Measurements from ENCODE around the gene INPP5A.

DNA sequence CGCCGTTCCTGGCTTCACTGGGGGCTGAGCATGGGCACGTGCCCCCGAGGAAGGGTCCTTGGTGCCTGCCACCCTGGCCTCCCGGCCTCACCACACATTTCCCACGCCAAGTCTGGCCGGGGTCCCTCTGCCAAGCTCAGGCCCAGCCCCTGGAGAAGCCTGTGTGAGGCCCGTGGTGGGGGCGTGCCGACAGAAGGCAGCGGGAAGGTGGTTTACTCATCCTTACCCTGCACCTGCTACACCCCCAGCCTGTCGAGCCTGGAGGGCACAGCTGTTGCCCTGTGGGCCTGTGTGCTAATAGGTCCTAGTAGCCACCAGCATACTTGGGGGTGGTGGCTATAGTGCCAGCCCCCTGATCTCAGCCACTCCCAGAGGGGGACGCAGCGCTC lies 201.6 kb downstream of the INPP5A start:
- TF ChIP-seq, protein P1, sequence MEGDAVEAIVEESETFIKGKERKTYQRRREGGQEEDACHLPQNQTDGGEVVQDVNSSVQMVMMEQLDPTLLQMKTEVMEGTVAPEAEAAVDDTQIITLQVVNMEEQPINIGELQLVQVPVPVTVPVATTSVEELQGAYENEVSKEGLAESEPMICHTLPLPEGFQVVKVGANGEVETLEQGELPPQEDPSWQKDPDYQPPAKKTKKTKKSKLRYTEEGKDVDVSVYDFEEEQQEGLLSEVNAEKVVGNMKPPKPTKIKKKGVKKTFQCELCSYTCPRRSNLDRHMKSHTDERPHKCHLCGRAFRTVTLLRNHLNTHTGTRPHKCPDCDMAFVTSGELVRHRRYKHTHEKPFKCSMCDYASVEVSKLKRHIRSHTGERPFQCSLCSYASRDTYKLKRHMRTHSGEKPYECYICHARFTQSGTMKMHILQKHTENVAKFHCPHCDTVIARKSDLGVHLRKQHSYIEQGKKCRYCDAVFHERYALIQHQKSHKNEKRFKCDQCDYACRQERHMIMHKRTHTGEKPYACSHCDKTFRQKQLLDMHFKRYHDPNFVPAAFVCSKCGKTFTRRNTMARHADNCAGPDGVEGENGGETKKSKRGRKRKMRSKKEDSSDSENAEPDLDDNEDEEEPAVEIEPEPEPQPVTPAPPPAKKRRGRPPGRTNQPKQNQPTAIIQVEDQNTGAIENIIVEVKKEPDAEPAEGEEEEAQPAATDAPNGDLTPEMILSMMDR (conservative IDR thresholded peaks at IDR 0.05; ENCODE audit: low read length) = no peak
- TF ChIP-seq EZH2phosphoT487 (IDR thresholded peaks at IDR 0.05; ENCODE audit: borderline replicate concordance) = no peak

All from Loucy (cell line).